ENCODE measurements around the gene GFPT2.

Gene GFPT2

GRCh38 chr5:180378438-180379344 lies 25.6 kb upstream of the GFPT2 start:
- no peak for DNase-seq (ENCODE audit: low read depth in 3 of 3, low spot score in 1 of 3)

GRCh38 chr5:180377556-180378197 lies 24.5 kb upstream of the GFPT2 start:
- no peak for DNase-seq (ENCODE audit: low read depth in 3 of 3, low spot score in 1 of 3)

GRCh38 chr5:180376511-180376910 lies 23.4 kb upstream of the GFPT2 start:
- DNase-seq (ENCODE audit: low read depth in 3 of 3, low spot score in 1 of 3), result no peak

DNA sequence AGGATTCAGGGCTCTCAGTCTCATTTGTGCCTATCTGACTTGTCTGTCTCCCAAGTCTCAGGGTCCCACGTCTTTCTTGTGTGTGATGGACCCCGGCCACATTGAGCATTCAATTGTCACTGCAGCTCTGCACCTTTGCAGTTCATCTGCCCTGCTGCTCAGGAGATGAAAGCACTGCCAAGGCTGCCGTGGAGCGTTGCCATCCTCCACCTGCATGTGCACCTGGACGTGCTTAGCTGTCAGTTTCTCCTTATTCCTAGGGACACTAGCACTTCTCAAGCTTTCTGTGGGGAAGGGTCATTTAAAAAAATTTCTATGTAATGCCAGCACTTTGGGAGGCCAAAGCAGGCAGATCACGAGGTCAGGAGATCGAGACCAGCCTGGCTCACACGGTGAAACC lies 22.8 kb upstream of the GFPT2 start:
- DNase-seq (ENCODE audit: low read depth in 3 of 3, low spot score in 1 of 3), result no peak

DNA sequence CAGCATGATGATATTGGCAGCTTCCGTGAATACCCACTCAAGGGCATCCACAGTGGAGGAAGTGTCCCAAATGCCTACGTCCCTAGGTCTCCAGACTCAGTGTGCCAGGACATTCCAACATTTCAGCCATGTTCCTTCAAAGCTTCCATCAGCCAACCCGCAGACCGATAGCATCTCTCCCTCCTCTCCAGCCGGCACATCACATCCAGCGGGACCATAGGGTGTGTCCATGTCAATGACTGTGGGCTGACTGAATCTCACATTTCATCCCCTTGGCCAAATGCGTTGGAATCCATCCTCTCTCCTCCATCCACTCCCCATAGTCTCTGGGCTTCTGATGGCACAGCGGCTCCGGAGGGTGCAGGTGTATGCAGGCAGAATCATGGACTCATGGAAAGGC lies 22.2 kb upstream of the GFPT2 start:
- DNase-seq (ENCODE audit: low read depth in 3 of 3, low spot score in 1 of 3), result no peak

GRCh38 chr5:180373870-180374269 lies 20.7 kb upstream of the GFPT2 start:
- no peak for DNase-seq (ENCODE audit: low read depth in 3 of 3, low spot score in 1 of 3)

DNA sequence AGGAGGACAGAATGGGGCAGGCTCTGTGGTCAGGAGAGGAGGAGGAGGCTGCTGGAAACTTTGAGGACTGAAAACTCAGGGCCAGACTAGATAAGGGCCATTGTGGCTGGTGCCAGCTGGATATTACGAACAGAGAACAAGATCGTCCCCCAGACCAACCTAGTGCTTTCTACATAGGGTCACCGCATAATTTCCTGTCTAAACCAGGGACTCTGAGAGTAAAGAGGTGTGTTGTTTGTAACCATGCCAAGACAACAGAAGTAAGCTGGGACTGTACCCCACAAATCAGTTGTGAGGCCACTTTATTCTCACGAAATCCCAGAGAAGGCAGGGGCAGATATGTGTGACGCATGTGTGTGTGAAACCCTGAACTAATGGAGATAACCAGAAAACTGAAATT lies 20.3 kb upstream of the GFPT2 start:
- DNase-seq (ENCODE audit: low read depth in 3 of 3, low spot score in 1 of 3), result no peak

DNA sequence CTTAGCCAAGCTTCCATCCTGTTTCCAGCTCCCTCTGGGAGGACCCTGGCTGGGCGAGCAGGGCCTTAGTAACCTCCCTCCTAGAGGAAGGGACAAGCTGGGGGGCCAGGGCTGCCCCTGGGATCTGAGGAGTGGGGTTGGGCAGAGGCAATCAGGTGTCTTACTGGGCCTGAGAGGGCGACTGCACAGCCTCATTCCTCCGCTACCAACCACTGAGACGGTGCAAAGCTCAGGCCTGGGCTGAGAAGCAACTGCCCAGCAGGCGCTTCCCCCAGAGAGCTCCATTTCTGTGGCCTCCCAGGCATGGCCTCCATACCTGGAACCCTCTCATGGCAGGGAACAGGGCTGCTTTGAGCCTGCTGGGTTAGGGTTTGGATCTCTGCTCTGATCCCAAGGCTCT lies 18.8 kb upstream of the GFPT2 start:
- DNase-seq (ENCODE audit: low read depth in 3 of 3, low spot score in 1 of 3), result no peak

DNA sequence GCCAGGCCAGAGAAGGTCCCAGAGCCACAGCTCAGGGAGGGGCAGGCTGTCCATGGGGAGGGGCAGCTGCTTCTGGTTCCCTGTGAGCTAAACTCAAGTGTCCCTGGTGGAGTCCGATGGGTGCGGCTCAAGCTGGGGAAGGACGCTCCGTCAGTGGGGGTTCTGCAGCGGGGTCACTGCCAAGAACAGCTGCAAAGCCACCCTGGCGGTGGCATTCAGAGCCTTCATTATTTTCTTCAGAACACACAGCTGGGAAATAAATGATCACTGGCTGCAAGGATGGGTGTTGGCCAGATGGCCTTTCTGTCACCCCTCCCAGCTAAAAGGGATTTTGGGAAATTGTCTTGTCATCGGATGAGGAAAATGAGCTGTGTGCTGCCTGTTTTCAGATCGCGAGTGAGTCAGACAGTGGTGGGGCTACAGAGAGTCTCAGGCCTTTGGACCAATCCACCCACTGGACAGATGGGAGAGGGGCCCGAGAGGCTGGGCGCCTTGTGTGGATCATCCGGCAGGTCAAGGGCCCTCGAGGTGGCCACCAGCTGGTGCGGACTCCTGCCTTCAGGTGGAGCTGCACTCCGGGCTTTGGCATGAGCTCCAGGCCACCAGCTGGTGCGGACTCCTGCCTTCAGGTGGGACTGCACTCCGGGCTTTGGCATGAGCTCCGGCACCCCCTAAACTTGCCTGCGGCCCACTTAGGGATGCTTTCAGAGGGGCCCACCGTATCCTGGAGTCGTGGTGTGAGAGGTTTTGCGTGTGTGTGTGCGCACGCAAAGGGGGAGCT lies 17.9 kb upstream of the GFPT2 start:
- DNase-seq (ENCODE audit: low read depth in 3 of 3, low spot score in 1 of 3), result no peak

- no peak for DNase-seq (ENCODE audit: low read depth in 3 of 3, low spot score in 1 of 3)
Measured at GRCh38 chr5:180367991-180368390, 14.9 kb upstream of the GFPT2 start.

- DNase-seq (ENCODE audit: low read depth in 3 of 3, low spot score in 1 of 3), result no peak
Measured at GRCh38 chr5:180367300-180367699, 14.2 kb upstream of the GFPT2 start.

GRCh38 chr5:180366326-180366725 lies 13.2 kb upstream of the GFPT2 start:
- DNase-seq (ENCODE audit: low read depth in 3 of 3, low spot score in 1 of 3), result no peak

DNA sequence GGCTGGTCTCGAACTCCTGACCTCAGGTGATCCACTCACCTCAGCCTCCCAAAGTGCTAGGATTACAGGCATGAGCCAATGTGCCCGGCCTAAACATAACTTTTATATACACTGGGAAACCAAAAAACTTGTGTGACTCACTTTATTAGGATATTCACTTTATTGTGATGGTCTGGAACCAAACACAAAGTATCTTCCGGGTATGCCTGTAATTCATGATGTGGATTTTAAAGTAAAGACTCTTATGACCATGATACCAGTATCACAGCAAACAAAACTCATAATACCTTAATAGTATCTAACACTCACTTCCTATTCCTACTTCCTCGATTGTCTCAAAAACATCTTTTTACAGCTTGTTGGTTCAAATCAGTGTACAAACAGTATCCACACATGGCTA lies 12.7 kb upstream of the GFPT2 start:
- DNase-seq (ENCODE audit: low read depth in 3 of 3, low spot score in 1 of 3), result no peak

DNA sequence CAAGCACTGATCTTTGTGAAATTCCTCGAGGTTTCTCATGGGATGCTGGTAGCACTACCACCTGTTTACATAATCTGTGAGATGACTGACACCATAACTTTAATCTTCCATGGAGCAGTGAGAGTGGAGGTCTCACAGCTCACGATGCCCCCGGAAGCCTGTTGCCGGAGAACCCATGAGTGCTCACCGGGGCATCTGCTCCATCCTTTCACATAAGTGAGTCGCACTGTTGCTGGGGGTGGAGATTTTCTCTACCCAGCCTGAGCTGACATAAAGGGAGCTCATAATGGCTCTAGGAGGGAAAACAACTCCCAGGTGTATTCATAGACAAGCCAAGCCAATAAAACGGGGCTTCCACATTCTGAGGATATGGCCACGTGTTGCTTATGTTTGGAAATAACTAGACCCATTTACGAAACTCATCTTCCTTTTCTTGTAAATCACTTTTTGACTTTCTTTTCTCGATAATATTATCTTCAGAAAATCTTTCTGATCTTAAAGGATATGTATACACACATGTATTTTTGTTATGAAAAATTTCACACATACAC lies 11.2 kb upstream of the GFPT2 start:
- DNase-seq (ENCODE audit: low read depth in 3 of 3, low spot score in 1 of 3), result no peak

- DNase-seq (ENCODE audit: low read depth in 3 of 3, low spot score in 1 of 3), result no peak
Measured at GRCh38 chr5:180360078-180360957, 7.2 kb upstream of the GFPT2 start.

DNA sequence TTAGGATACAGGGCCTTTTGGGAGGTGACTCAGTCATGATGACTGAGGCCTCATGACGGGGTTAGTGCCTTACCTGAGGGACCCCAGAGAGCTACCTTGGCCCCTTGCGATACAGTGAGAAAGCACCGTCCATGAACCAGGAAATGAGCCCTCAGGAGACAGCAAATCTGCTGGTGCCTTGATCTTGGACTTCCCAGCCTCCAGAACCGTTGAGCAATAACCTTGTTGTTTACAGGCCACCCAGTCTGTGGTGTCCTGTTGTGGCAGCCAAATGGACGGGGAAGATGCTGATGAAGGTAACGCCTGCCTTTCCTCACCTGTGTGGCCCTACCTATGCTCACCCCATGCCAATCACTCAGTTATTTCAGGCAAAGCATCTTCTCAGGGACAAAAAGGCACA lies 5.6 kb upstream of the GFPT2 start:
- DNase-seq (ENCODE audit: low read depth in 3 of 3, low spot score in 1 of 3), result no peak

DNA sequence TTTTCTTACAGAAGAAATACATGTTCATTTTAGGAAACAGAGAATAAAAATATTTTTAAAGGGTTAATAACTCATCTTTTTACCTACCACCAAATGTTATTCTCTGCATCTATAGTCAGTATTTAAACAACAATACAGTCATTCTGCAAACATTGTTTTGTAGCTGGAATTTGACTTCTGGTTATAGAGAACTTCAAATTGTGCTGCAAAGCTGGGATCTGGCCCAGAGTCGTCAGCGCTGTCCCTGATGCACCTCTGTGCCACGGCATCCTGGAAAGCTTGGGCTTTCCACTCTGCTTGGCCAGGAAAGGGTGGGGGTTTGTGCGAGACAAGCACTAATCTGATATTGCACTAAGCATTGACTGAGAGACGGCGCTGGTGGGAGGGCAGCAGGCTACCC lies 5.0 kb upstream of the GFPT2 start:
- DNase-seq (ENCODE audit: low read depth in 3 of 3, low spot score in 1 of 3), result no peak

DNA sequence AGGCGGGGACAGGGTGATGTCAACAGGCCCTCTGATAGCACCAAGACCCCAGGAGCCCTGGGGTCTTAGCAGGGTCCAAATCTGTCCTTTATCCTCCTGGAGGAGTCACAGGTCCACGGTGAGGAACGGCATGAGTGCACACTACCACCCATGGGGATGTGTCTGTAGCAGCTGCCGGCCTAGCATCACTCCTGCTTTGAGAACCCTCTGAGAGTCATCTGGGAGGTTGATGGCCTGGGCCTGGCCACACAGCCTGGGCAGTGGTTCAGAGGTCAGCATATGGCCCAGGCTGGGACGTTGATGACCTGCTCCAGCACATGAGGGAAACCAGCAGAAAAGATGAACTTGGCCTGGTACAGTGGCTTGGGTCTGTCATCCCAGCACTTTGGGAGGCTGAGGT lies 1.8 kb upstream of the GFPT2 start:
- no peak for DNase-seq (ENCODE audit: low read depth in 3 of 3, low spot score in 1 of 3)

DNA sequence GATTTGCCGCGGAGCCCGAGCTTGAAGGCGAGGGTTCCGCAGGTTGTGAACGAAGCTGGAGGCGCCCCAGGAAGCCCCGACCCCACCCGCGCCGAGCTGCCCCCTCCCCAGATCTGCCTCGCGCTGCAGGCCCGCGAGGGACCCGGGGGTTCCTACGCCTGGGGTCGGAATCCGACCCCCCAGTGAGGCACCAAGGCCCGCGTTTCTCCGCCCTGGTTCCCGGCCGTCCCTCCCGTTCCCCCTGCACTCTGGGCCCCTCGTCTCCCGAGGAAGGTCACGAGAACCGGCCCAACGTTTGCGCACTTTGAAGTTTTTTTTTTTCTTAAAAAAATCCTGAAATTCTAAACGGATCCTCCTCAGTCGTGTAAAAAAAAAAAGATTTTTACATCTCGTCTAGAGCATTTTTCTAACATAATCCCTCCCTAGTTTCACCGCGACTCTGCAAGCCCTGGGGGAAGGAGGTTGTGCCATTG lies 880 bp upstream of the GFPT2 start:
- no peak for DNase-seq (ENCODE audit: low read depth in 3 of 3, low spot score in 1 of 3)
